ENCODE data around the gene ZFP92. TPM values are rescaled to one million over a fixed set of nuclear protein-coding genes. Genes with fewer than 3 reads are reported as not detected.

The ZFP92 gene
- total and polyA plus RNA-seq, 4 donors = 1.6 to 2.7 (median 2.2) TPM

DNA sequence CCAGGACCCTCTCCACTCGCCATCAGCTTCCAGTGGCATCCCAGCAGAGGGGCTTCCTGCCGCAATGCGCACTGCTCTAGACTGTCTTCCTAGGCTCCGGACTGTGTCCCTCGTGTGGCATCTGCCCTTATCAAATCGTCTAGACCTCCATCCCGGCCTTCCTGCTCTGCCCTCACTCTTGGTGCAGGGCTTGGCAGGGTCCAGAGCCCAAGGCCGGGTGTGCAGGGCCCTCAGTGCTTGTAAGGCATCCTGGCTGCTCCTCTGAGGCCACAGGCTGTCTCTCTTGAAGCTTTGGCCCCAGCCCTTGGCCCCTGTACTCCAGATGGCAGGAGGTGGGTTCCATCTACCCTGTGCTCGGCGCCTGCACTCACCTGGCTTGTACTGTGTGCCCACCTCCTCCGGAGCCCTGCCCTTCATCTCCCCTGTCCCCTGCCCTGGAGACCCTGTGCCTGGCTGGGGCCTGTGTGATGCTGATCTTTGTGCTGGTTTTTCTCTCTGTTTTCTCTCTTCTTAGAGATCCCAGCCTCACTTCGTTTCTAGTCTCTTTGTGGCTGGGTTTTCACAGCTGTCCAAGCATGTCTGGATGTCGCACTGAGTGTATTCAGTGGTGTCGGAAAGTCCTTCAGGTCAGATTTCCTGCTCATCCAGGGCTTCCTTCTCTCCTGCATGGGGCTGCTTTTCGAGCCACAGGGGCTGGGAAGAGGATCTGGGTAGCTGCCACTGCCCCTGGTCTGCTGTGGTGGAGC lies 38.3 kb downstream of the ZFP92 start:
- H3K9me3 ChIP-seq (ENCODE audit: control insufficient read depth, insufficient read depth, low read length) = no peaks in the 10 kb centered on the region
- peaks cover 43% of the 10 kb centered on the region for H3K36me3 ChIP-seq (ENCODE audit: control insufficient read depth, insufficient read depth, low read length)
- no peaks in the 10 kb centered on the region for H3K4me1 ChIP-seq (ENCODE audit: control insufficient read depth, insufficient read depth, low read length)
- no peak overlapping the region for H3K4me3 ChIP-seq (ENCODE audit: low read depth, low read length)
- DNase-seq (ENCODE audit: low read depth in 4 of 6, low spot score in 6 of 6) = no peak
- 86% methylated on average over 10 of the region's 15 CpGs for WGBS (ENCODE audit: insufficient coverage)
- no peaks in the 10 kb centered on the region for H3K27me3 ChIP-seq (ENCODE audit: control insufficient read depth, insufficient read depth, low read length)
- no peak overlapping the region for H3K27ac ChIP-seq (ENCODE audit: low read depth, low read length)

DNA sequence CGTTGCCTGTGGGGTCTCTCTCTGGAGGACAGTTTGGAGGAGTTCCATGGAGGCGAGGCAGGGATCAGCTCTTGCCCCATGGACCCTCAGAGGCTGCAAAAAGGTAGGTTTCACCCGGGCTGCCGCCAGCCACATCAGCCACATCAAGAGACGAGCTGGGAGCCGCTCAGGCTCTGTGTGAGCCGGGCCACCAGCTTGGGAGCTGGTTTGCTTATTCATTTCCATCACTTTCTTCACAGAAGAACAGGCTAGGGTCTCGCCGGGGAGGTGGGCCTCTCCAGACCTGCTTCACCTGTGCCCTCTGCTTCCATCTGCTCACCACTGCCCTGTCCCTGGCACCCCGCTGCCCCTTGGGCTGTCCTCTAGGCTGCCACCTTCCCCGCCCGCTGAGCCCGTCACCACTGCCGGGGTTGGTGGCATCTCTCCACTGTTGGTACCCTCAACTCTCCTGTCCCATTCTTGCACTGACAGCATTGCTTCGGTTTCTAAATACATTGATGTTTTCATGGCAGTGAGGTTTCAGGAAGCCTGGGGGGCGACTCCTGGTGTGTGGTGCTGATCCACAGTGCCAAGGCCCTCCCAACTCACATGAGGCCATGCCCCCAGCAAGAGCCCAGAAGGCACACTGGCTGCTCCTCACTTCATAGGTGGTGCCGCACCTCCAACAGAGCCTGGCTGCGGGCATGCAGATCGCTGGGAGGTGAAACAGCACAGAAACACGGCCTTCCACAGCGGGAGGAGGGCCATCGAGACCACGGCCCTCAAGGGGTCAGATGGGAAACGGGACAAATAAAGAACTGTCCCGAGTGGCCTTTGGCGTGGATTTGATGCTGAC lies 39.1 kb downstream of the ZFP92 start:
- 86% methylated on average over 23 of the region's 26 CpGs for WGBS (ENCODE audit: insufficient coverage)
- no peaks in the 10 kb centered on the region for H3K27me3 ChIP-seq (ENCODE audit: control insufficient read depth, insufficient read depth, low read length)

DNA sequence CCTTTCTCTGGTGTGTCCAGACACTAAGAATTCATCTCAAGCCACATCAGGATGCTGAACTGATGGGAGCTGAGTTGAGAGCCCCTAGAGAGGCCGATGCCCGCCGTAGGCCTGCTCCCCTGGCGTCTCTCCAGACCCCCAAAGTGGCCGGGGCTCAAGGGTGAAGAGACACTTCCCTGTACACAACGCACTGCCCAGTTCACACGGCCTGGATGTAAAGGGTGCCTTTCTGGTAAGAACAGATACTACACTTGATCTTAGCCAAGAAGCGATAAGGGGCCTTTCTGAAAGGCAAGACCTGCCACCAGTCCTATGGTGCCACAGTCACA lies 39.6 kb downstream of the ZFP92 start:
- no peak overlapping the region for H3K4me3 ChIP-seq (ENCODE audit: low read depth, low read length)
- H3K27me3 ChIP-seq (ENCODE audit: control insufficient read depth, insufficient read depth, low read length) = no peaks in the 10 kb centered on the region
- H3K4me1 ChIP-seq (ENCODE audit: control insufficient read depth, insufficient read depth, low read length) = peaks cover 9% of the 10 kb centered on the region
- no peak overlapping the region for H3K27ac ChIP-seq (ENCODE audit: low read depth, low read length)
- 81% methylated on average over 5 of the region's 8 CpGs for WGBS (ENCODE audit: insufficient coverage)
- DNase-seq (ENCODE audit: low read depth in 4 of 6, low spot score in 6 of 6) = no peak
- H3K36me3 ChIP-seq (ENCODE audit: control insufficient read depth, insufficient read depth, low read length) = peaks cover 45% of the 10 kb centered on the region
- H3K9me3 ChIP-seq (ENCODE audit: control insufficient read depth, insufficient read depth, low read length) = no peaks in the 10 kb centered on the region

More for the DNA sequence above, 39.1 kb downstream of the ZFP92 start:
- no peaks in the 10 kb centered on the region for H3K9me3 ChIP-seq (ENCODE audit: control insufficient read depth, insufficient read depth, low read length)
- H3K4me1 ChIP-seq (ENCODE audit: control insufficient read depth, insufficient read depth, low read length) = peaks cover 3% of the 10 kb centered on the region
- no peak overlapping the region for H3K4me3 ChIP-seq (ENCODE audit: low read depth, low read length)
- no peak for DNase-seq (ENCODE audit: low read depth in 4 of 6, low spot score in 6 of 6)
- no peak overlapping the region for H3K27ac ChIP-seq (ENCODE audit: low read depth, low read length)
- peaks cover 44% of the 10 kb centered on the region for H3K36me3 ChIP-seq (ENCODE audit: control insufficient read depth, insufficient read depth, low read length)

DNA sequence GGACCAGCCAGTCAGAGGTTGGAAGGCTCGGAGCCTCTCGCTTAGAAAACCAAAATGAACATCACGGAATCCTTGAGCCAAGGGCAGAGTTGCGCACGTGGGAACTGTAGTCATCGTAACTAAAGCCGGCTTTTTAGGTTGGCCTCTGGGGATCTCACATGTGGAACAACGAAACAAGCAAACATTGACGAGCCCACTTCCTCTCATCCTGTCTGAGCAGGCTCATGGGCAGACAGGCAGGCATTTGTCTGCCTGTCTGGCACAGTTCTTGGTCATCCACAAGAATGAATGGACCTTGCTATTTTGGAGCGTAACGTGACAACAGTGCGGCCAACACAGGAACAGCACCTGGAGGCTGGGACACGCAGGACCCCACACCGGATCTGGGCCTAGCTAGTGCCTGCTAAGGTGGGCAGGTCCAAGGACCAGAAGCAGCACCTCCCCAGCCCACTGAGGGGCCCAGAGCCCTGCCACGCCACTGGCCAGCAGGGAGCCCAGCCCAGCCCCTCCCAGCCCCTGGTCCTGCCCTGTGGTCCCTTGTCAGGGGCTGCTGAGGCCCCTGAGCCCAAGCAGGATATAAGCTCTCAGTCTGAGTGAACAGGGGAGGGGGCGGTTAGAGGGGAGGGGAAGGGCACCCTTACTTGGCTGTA lies 43.8 kb downstream of the ZFP92 start:
- H3K4me3 ChIP-seq (ENCODE audit: low read depth, low read length) = no peak overlapping the region
- WGBS (ENCODE audit: insufficient coverage) = 83% methylated on average over 16 of the region's 16 CpGs
- peaks cover 44% of the 10 kb centered on the region for H3K36me3 ChIP-seq (ENCODE audit: control insufficient read depth, insufficient read depth, low read length)
- H3K9me3 ChIP-seq (ENCODE audit: control insufficient read depth, insufficient read depth, low read length) = no peaks in the 10 kb centered on the region
- no peaks in the 10 kb centered on the region for H3K27me3 ChIP-seq (ENCODE audit: control insufficient read depth, insufficient read depth, low read length)
- peaks cover 25% of the 10 kb centered on the region for H3K4me1 ChIP-seq (ENCODE audit: control insufficient read depth, insufficient read depth, low read length)
- no peak overlapping the region for H3K27ac ChIP-seq (ENCODE audit: low read depth, low read length)
- no peak for DNase-seq (ENCODE audit: low read depth in 4 of 6, low spot score in 6 of 6)

DNA sequence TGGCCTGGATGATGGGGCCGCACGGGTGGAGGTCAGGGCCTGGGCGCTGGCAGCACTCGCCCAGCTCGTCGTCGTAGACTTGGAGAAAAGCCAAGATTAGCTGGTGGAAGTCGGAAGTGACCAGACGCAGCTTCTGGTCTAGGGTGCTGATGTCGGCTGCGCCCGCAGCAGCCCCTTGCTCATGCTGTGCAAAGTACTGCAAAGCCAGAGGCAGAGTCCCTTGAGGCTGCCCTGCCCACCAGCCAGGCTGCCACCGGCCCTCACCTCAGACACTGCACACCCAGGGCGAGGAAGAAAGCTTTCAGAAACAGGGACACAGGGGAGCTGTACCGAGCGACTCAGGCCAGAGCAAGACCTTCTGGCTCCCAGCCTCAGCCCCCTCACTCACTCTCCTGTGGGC lies 44.3 kb downstream of the ZFP92 start:
- no peak for DNase-seq (ENCODE audit: low read depth in 4 of 6, low spot score in 6 of 6)
- WGBS (ENCODE audit: insufficient coverage) = 77% methylated on average over 16 of the region's 16 CpGs
- Histone ChIP-seq H3K4me1 (ENCODE audit: control insufficient read depth, insufficient read depth, low read length) (peaks cover 25% of the 10 kb centered on the region), H3K4me3 (ENCODE audit: low read depth, low read length) (no peak overlapping the region), H3K36me3 (ENCODE audit: control insufficient read depth, insufficient read depth, low read length) (peaks cover 39% of the 10 kb centered on the region), H3K27ac (ENCODE audit: low read depth, low read length) (no peak overlapping the region), H3K9me3 (ENCODE audit: control insufficient read depth, insufficient read depth, low read length) (no peaks in the 10 kb centered on the region), H3K27me3 (ENCODE audit: control insufficient read depth, insufficient read depth, low read length) (no peaks in the 10 kb centered on the region)

DNA sequence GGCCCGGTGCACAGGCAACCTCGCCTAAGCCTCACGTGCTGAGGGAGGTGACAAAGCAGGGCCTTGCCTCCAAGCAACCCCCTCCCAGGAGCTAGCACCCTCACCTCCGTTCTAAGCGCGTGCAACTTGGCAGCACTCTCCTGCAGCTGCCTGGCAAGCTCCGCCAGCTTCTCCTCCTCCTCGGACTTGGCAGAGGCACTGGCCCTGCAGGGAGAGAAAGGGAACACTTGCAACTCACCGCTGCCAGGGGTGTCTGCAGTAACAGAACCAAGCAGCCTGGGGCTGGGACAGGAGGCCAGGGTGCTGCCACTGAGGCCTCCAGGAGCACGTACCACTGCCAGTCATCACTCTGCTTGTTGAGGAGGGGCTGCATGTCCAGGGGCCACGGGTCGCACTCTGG lies 44.9 kb downstream of the ZFP92 start:
- Histone ChIP-seq H3K27me3 (ENCODE audit: control insufficient read depth, insufficient read depth, low read length) (no peaks in the 10 kb centered on the region), H3K4me1 (ENCODE audit: control insufficient read depth, insufficient read depth, low read length) (peaks cover 25% of the 10 kb centered on the region), H3K36me3 (ENCODE audit: control insufficient read depth, insufficient read depth, low read length) (peaks cover 35% of the 10 kb centered on the region), H3K4me3 (ENCODE audit: low read depth, low read length) (no peak overlapping the region), H3K27ac (ENCODE audit: low read depth, low read length) (no peak overlapping the region), H3K9me3 (ENCODE audit: control insufficient read depth, insufficient read depth, low read length) (no peaks in the 10 kb centered on the region)
- WGBS (ENCODE audit: insufficient coverage) = 73% methylated on average over 12 of the region's 12 CpGs
- DNase-seq (ENCODE audit: low read depth in 4 of 6, low spot score in 6 of 6) = peak in 2 of 6 donors; percentile 40 to 49

DNA sequence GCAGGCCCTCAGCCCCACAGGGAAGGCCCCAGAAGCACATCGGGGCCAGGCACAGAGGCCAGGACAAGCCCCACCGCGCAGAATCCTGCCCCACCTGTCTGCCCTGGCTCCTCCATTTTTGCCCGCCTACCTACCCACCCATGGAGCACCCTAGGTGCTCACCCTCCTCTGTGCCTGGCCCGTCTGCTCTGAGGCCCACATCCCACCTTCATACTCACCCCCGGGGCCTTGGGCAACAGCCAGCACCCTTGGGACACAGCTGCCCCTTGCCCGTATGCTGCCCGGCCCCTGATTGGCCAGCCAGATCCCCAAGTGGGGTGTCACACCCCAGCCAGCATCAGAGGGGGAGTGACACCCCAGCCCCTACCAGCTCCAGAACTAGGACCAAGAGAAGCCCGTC lies 45.4 kb downstream of the ZFP92 start:
- WGBS (ENCODE audit: insufficient coverage) = 82% methylated on average over 9 of the region's 9 CpGs
- H3K27ac ChIP-seq (ENCODE audit: low read depth, low read length) = no peak overlapping the region
- DNase-seq (ENCODE audit: low read depth in 4 of 6, low spot score in 6 of 6) = no peak

DNA sequence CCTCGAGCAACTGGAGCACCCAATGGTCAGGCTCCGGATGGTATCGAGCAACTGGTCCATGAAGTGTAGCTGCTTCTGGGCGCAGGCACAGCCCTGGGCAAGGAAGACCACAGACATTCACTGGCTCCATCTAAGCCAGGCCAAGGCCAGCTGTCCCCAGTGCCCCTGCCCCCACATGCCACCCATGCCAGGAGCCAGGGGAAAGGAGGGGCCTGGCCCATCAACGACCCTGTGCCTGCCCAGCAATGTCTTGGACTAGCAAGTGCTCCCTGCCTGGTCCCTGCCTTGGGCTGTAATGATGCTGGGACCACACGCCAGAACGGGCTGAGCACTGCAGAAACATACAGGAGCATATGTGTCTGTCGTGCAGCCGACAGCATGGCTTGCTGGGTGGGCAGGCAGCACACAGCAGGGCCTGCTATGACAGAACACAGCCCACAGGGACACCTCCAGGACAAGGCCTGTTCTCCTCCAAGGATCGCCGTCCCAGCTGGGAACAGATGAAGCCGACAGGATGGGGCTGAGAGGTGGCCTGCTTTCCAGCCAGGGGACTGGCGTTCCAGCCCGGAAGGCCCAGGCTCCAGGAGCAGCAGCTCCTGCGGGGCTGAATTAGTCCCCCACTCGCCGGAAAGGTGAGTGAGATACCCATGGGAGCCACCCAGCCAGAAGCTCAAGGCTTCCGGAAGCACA lies 46.0 kb downstream of the ZFP92 start:
- H3K27me3 ChIP-seq (ENCODE audit: control insufficient read depth, insufficient read depth, low read length) = no peaks in the 10 kb centered on the region
- no peaks in the 10 kb centered on the region for H3K9me3 ChIP-seq (ENCODE audit: control insufficient read depth, insufficient read depth, low read length)
- no peak for DNase-seq (ENCODE audit: low read depth in 4 of 6, low spot score in 6 of 6)
- no peak overlapping the region for H3K4me3 ChIP-seq (ENCODE audit: low read depth, low read length)
- H3K4me1 ChIP-seq (ENCODE audit: control insufficient read depth, insufficient read depth, low read length) = peaks cover 25% of the 10 kb centered on the region
- H3K36me3 ChIP-seq (ENCODE audit: control insufficient read depth, insufficient read depth, low read length) = peaks cover 38% of the 10 kb centered on the region
- WGBS (ENCODE audit: insufficient coverage) = 82% methylated on average over 18 of the region's 18 CpGs
- H3K27ac ChIP-seq (ENCODE audit: low read depth, low read length) = no peak overlapping the region

More for the DNA sequence above, 45.4 kb downstream of the ZFP92 start:
- peaks cover 25% of the 10 kb centered on the region for H3K4me1 ChIP-seq (ENCODE audit: control insufficient read depth, insufficient read depth, low read length)
- no peak overlapping the region for H3K4me3 ChIP-seq (ENCODE audit: low read depth, low read length)
- H3K9me3 ChIP-seq (ENCODE audit: control insufficient read depth, insufficient read depth, low read length) = no peaks in the 10 kb centered on the region
- H3K27me3 ChIP-seq (ENCODE audit: control insufficient read depth, insufficient read depth, low read length) = no peaks in the 10 kb centered on the region
- H3K36me3 ChIP-seq (ENCODE audit: control insufficient read depth, insufficient read depth, low read length) = peaks cover 35% of the 10 kb centered on the region

DNA sequence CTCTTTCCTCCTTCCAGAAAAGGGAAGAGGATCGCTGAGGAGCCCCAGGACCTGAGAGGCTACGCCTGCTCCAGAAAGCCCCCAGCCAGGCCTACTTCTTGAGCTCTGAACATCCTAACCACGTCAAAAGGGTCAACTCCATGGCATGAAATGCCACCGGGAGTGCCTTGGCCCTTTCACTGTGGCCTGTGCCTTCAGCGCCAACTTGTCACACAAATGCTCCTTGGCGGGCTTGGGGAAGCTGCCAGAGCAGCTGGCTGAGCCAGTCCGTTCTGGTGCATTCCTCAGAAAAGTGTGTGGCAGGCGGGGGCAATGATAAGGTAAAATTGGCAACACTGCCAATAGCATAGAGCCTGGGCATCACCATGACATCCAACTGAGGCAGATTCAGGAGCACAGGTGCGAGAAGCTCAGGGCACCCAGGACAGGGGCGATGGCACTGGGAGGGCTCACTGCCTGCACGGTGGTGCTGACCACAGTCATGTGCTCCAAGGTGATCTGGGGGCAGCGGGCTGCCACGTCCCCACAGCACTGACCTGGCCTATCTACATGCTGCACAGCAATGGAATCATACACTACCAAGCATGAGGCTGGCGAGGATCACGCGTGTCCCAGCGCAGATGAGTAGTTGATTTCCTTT lies 46.7 kb downstream of the ZFP92 start:
- Histone ChIP-seq H3K36me3 (ENCODE audit: control insufficient read depth, insufficient read depth, low read length) (peaks cover 43% of the 10 kb centered on the region), H3K4me3 (ENCODE audit: low read depth, low read length) (no peak overlapping the region), H3K4me1 (ENCODE audit: control insufficient read depth, insufficient read depth, low read length) (peaks cover 25% of the 10 kb centered on the region), H3K27ac (ENCODE audit: low read depth, low read length) (no peak overlapping the region), H3K27me3 (ENCODE audit: control insufficient read depth, insufficient read depth, low read length) (no peaks in the 10 kb centered on the region), H3K9me3 (ENCODE audit: control insufficient read depth, insufficient read depth, low read length) (no peaks in the 10 kb centered on the region)
- DNase-seq (ENCODE audit: low read depth in 4 of 6, low spot score in 6 of 6) = no peak
- WGBS (ENCODE audit: insufficient coverage) = 79% methylated on average over 12 of the region's 17 CpGs

All from spinal cord (tissue), 10 donors.